HepG2 (cell line): Measurements from ENCODE around the gene HUNK. TPM values are rescaled to one million over a fixed set of nuclear protein-coding genes. Genes with fewer than 3 reads are reported as not detected.
A peak's percentile ranks its signal among the peaks of the same experiment; 100 is the strongest.

Source experiments
- DR1 ChIP-seq: sonication (generic); formaldehyde crosslinking; IDR thresholded peaks from 2 replicates; pipeline ENCODE4 v1.8.0; 2021; ENCODE audit warnings: mild to moderate bottlenecking, missing genetic modification reagents, inconsistent platforms
- HNRNPH1 ChIP-seq: fragments of 200-400 bp; formaldehyde crosslinking; optimal IDR thresholded peaks from 2 replicates; pipeline ENCODE3; 2017; ENCODE audit warnings: mild to moderate bottlenecking, low read depth, low read length
- KLF12 ChIP-seq: sonication (generic); formaldehyde crosslinking; IDR thresholded peaks from 2 replicates; pipeline ENCODE4 v1.4.0; 2020; ENCODE audit warnings: missing genetic modification reagents, borderline replicate concordance
- KLF9 ChIP-seq: IDR thresholded peaks from 2 replicates; pipeline ENCODE4 v1.6.1; 2016; ENCODE audit warnings: low read depth
- NFATC3 ChIP-seq: sonication (generic); formaldehyde crosslinking; IDR thresholded peaks from 2 replicates; pipeline ENCODE4 v1.5.1; 2020; ENCODE audit warnings: mild to moderate bottlenecking, missing genetic modification reagents
- RXRA ChIP-seq: sonication (generic); formaldehyde crosslinking; IDR thresholded peaks from 2 replicates; pipeline ENCODE4 v1.5.1; 2020; ENCODE audit warnings: missing genetic modification reagents
- SNAPC2 ChIP-seq: sonication (generic); formaldehyde crosslinking; IDR thresholded peaks from 2 replicates; pipeline ENCODE4 v1.8.1; 2022; ENCODE audit warnings: mild to moderate bottlenecking, missing genetic modification reagents
- SP2 ChIP-seq: sonication (generic); formaldehyde crosslinking; IDR thresholded peaks from 2 replicates; pipeline ENCODE4 v1.5.1; 2020; ENCODE audit warnings: mild to moderate bottlenecking, missing genetic modification reagents
- SUZ12 ChIP-seq: fragments of 150-350 bp; IDR thresholded peaks from 2 replicates; pipeline ENCODE4 v1.6.1; 2014; ENCODE audit warnings: low read depth, low read length
- TRAFD1 ChIP-seq: sonication (generic); formaldehyde crosslinking; IDR thresholded peaks from 2 replicates; pipeline ENCODE4 v1.5.1; 2020; ENCODE audit warnings: missing genetic modification reagents, mild to moderate bottlenecking, borderline replicate concordance
- YEATS2 ChIP-seq: sonication (generic); formaldehyde crosslinking; IDR thresholded peaks from 2 replicates; pipeline ENCODE4 v1.4.0; 2020; ENCODE audit warnings: missing genetic modification reagents, borderline replicate concordance
- YY1 ChIP-seq: IDR thresholded peaks from 2 replicates; pipeline ENCODE4 v1.6.1; 2011; ENCODE audit warnings: low read length, low read depth, moderate library complexity, mild to moderate bottlenecking; ENCODE audit not compliant: insufficient read depth, insufficient replicate concordance
- ZKSCAN8 ChIP-seq: IDR thresholded peaks from 2 replicates; pipeline ENCODE4 v1.6.1; 2016; ENCODE audit warnings: borderline replicate concordance, missing genetic modification reagents, missing compliant biosample characterization
- ZNF235 ChIP-seq: sonication (generic); formaldehyde crosslinking; IDR thresholded peaks from 2 replicates; pipeline ENCODE4 v1.8.1; 2023; ENCODE audit warnings: mild to moderate bottlenecking, missing genetic modification reagents, borderline replicate concordance
- ZNF350 ChIP-seq: sonication (generic); formaldehyde crosslinking; IDR thresholded peaks from 2 replicates; pipeline ENCODE4 v1.4.0; 2020; ENCODE audit warnings: mild to moderate bottlenecking, low read depth, missing genetic modification reagents, borderline replicate concordance
- ZNF530 ChIP-seq: sonication (generic); formaldehyde crosslinking; IDR thresholded peaks from 2 replicates; pipeline ENCODE4 v1.5.0; 2020; ENCODE audit warnings: low read depth, mild to moderate bottlenecking, missing genetic modification reagents
- ZNF580 ChIP-seq: IDR thresholded peaks from 2 replicates; pipeline ENCODE4 v1.6.1; 2016; ENCODE audit warnings: low read depth, borderline replicate concordance
- ZNF775 ChIP-seq: sonication (generic); formaldehyde crosslinking; IDR thresholded peaks from 2 replicates; pipeline ENCODE4 v1.4.0; 2020; ENCODE audit warnings: missing genetic modification reagents, mild to moderate bottlenecking, moderate library complexity, borderline replicate concordance
- ZUFSP ChIP-seq: sonication (generic); formaldehyde crosslinking; IDR thresholded peaks from 2 replicates; pipeline ENCODE4 v1.9.0; 2021; ENCODE audit warnings: missing genetic modification reagents, mild to moderate bottlenecking, borderline replicate concordance
- polyA plus RNA-seq, 8 experiments: library from polyadenylated mRNA; depleted of rRNA in 3 of 8; stranded (reverse) in 7 of 8; unstranded in 1 of 8; fragments of >200 nt; fragmentation: Illumina TruSeq in 4 of 8; extraction: Trizol in 4 of 8; gene quantifications; 2 replicates each; pipeline versions ENCODE4 v1.2.1 to v1.2.3, GENCODE V29; 2011 to 2016; ENCODE audit warnings: low read depth in 4 of 8, missing spikeins in 1 of 8, mixed read lengths in 1 of 8; ENCODE audit not compliant: insufficient read depth in 1 of 8
- total RNA-seq, 5 experiments: library from RNA; depleted of rRNA; stranded (reverse); fragments of >200 nt; fragmentation: Illumina TruSeq; extraction: Trizol; gene quantifications; 2 replicates each; pipeline ENCODE4 v1.2.3, GENCODE V29; 2016; ENCODE audit warnings: low read depth in 1 of 5
- TF ChIP-seq, protein P1 (sequence below): sonication (generic); formaldehyde crosslinking; IDR thresholded peaks from 2 replicates; pipeline ENCODE4 v1.4.0; 2020; ENCODE audit warnings: missing genetic modification reagents
- TF ChIP-seq, protein P2 (sequence below): IDR thresholded peaks from 2 replicates; pipeline ENCODE4 v1.6.1; 2016; ENCODE audit warnings: missing compliant biosample characterization, missing genetic modification reagents, borderline replicate concordance

Gene HUNK
- total and polyA plus RNA-seq, 2 of the 13 experiments (the other 11 are each of a cell fraction or from before 2014, with no cell fraction given): 1.8 to 1.9 TPM

GRCh38 chr21:31900121-31900895, 27.5 kb downstream of the HUNK start (continued):
- TF ChIP-seq, protein P1, sequence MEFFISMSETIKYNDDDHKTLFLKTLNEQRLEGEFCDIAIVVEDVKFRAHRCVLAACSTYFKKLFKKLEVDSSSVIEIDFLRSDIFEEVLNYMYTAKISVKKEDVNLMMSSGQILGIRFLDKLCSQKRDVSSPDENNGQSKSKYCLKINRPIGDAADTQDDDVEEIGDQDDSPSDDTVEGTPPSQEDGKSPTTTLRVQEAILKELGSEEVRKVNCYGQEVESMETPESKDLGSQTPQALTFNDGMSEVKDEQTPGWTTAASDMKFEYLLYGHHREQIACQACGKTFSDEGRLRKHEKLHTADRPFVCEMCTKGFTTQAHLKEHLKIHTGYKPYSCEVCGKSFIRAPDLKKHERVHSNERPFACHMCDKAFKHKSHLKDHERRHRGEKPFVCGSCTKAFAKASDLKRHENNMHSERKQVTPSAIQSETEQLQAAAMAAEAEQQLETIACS (CRISPR knock-in tag): no peak
- TF ChIP-seq YY1 (peak; percentile 28), ZUFSP (CRISPR knock-in tag) (no peak), YEATS2 (peak; percentile 54; the same call in 1 of the 2 replicates), SNAPC2 (CRISPR knock-in tag) (no peak), ZNF235 (CRISPR knock-in tag) (peak; percentile 74; the same call in 1 of the 2 replicates), ZNF775 (CRISPR knock-in tag) (no peak), RXRA (CRISPR knock-in tag) (no peak; the same call in 1 of the 2 replicates), SUZ12 (no peak), TRAFD1 (CRISPR knock-in tag) (no peak), ZNF350 (CRISPR knock-in tag) (peak; percentile 28; the same call in 1 of the 2 replicates), ZNF530 (CRISPR knock-in tag) (no peak), HNRNPH1 (no peak), KLF12 (CRISPR knock-in tag) (no peak), NFATC3 (CRISPR knock-in tag) (no peak), DR1 (no peak), ZNF580 (peak; percentile 27; the same call in 1 of the 2 replicates), ZKSCAN8 (0 out of 2 replicates have a peak, but pooled peaks have one; percentile 33), KLF9 (no peak), SP2 (no peak)
- TF ChIP-seq, protein P2, sequence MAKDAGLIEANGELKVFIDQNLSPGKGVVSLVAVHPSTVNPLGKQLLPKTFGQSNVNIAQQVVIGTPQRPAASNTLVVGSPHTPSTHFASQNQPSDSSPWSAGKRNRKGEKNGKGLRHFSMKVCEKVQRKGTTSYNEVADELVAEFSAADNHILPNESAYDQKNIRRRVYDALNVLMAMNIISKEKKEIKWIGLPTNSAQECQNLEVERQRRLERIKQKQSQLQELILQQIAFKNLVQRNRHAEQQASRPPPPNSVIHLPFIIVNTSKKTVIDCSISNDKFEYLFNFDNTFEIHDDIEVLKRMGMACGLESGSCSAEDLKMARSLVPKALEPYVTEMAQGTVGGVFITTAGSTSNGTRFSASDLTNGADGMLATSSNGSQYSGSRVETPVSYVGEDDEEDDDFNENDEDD (CRISPR knock-in tag): peak; percentile 46; the same call in 1 of the 2 replicates
